ENCODE results near the gene ZNF20. TPM values are rescaled to one million over a fixed set of nuclear protein-coding genes. Genes with fewer than 3 reads are reported as not detected.
"Not testable (repeated sequence)": the region's sequence is repeated elsewhere in the genome, so short reads cannot be mapped to it uniquely, and the experiment has no call there.

ZNF20 gene
- total RNA-seq, 1 donor from 2014 or later = 4.8 TPM

DNA sequence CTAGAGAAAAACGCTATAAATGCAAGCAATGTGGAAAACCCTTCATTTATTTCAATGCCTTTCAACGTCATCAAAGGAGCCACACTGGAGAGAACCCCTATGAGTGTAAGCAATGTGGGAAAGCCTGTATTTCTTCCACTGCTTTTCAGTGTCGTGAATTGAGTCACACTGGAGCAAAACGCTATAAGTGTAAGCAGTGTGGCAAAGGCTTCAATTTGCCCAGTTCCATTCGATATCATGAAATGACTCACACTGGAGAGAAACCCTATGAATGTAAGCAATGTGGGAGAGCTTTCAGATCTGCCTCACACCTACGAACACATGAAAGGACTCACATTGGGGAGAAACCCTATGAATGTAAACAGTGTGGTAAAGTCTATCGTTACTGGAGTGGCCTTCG, 27.4 kb downstream of the ZNF20 start:
- no peak for DNase-seq

DNA sequence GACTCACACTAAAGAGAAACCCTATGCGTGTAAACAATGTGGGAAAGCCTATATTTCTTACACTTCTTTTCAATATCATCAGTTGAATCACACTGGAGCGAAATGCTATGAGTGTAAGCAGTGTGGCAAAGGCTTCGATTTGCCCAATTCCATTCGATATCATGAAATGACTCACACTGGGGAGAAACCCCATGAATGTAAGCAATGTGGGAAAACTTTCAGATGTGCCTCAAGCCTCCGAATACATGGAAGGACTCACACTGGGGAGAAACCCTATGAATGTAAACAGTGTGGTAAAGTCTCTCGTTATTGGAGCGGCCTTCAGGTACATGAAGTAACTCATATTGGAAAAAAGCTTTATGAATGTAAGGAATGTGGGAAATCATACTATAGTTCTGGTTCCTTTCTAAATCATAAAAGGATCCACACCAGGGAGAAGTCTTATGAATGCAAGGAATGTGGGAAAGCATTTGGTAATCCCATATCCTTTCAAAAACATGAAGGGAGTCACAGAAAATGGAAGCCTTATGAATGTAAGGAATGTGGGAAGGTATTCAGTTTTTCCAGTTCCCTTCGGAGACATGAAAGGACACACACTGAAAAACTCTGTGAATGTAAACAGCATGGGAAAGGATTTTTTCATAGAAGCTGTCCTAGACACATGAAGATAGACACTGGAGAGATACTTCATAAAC, 28.1 kb downstream of the ZNF20 start:
- no peak for DNase-seq

DNA sequence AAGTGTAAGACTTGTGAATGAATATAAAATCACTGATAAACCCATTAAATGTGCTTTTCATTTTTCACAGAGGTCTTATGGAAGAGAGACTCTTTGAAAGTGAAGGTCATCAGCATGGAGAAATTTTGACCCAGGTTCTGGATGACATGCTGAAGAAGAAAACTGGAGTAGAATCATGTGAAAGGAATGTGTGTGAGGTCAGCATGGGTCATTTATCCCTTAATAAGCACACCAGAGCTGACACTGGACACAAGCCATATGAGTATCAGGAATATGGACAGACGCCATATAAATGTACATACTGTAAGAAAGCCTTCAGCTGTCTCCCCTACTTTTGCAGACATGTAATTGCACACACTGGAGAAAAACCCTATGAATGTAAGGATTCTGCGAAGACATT, 29.0 kb downstream of the ZNF20 start:
- no peak for DNase-seq

DNA sequence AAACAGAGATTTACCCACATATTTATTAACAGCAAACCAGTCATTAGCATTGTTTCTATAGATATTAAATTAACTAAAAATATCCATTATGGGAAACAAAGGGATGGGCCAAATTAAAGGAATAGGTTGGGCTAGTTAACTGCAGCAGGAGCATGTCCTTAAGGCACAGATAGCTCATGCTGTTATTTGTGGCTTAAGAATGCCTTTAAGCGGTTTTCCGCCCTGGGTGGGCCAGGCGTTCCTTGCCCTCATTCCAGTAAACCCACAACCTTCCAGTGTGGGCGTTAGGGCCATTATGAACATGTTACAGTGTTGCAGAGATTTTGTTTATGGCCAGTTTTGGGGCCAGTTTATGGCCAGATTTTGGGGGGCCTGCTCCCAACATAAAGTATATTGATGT, 36.2 kb downstream of the ZNF20 start:
- DNase-seq = not testable (repeated sequence)

DNA sequence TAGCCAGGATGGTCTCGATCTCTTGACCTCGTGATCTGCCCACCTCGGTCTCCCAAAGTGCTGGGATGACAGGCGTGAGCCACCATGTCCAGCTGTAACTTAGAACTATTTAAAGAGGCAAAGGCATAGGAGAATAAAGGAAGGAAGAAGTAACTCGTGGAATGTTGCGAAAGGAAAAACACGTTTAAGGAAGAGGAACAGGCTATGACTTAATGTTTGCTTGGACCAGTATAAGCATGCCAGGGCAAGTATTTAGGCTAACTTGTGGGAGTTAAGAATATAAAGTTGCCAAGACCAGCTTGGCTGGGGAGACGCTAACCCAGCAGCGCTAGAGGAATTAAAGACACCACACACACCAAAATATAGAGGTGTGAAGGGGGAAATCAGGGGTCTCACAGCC, 42.1 kb downstream of the ZNF20 start:
- DNase-seq = no peak

DNA sequence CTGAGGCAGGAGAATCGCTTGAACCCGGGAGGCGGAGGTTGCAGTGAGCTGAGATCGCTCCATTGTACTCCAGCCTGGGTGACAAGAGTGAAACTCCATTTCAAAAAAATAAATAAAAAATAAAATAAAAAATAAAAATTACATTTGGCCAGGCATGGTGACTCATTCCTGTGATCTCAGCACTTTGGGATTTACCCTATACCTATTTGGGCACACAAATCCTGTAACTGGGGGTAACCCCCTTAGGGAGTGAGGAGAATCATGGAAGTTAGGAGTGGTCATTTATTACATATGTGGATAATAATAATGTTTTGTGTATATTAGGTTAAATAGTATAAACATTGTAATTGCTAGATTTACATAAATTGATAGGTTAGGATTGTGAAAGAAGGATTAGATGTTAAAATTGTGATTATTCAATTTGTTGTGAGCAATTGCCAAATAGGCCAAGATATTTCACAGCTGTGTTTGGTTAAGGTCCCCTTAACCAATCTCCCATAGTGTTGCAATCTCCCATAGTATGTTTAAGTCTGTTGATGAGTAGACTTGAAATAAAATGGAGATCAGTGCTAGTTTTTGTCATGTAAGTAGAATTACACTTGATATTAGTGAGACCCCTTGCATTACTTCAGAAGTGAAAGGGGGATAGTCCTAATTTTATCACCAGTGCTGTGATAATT, 44.9 kb downstream of the ZNF20 start:
- DNase-seq = no peak

DNA sequence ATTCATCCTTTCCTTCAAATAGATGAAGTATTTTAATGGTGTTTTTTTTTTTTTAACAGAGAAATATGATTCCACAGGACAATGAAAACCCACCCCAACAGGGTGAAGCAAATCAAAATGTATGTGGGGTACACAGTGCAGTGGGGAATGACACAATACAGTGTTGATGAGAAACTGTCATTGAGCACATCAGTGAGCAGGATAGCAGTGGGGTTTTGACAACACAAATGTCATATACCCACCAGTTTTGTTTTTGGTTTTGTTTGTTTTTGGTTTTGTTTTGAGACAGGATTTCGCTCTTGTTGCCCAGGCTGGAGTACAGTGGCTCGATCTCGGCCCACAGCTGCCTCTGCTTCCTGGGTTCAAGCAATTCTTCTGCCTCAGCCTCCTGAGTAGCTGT, 46.4 kb downstream of the ZNF20 start:
- no peak for DNase-seq

DNA sequence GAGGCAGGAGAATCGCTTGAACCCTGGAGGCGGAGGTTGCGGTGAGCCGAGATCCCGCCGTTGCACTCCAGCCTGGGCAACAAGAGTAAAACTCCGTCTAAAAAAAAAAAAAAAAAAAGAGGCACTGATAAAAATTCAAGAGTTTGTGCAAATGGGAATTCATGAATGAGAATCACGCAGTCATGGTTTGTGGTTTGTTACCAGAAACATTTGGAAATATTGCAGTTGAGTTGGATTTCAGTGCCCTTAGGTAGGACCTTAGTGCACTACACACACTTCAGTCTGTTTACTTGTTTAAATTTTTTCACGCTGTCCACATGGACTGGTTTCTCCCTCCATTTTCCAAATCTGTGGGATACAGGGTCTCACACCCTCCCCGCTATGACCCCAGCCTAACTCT, 47.2 kb downstream of the ZNF20 start:
- no peak for DNase-seq

DNA sequence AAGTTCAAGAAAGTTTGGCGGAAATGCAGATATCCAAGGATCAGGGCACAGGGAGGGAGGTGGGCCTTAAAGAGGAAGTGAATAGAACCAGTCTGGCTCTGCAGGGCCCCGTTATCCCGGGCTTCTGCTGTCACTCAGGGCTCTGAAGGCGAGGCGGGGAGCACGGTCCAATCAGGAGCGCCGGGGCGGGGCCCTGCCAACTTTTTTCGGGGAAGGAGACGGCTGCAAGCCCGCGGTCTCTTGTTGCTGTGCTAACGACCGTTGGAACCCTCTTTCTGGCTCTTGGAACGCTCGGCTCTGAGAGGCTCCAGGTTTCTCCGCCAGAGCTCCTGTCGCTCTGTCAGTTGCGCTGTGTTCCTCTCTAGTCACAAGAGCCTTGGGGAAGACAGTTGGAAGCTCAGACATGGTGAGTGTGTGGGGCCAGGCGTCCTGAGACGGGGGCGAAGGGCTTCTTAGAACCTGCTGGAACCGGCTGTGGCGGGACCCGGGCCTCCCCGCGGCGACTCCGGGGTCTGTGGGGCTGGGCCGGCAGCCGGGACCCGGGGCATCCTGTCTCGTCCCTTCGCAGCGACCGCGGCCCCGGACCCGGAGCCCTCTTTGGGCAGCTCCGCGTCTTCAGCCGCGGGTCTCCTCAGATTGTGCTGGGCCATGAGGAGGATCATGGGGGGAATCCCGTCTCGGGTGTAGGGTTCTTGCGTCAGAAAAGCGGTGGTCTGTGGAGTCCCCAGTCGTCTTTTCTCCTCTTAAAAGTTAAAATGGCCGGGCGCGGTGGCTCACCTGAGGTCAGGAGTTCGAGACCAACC, 47.9 kb downstream of the ZNF20 start:
- DNase-seq = peak; percentile 81

DNA sequence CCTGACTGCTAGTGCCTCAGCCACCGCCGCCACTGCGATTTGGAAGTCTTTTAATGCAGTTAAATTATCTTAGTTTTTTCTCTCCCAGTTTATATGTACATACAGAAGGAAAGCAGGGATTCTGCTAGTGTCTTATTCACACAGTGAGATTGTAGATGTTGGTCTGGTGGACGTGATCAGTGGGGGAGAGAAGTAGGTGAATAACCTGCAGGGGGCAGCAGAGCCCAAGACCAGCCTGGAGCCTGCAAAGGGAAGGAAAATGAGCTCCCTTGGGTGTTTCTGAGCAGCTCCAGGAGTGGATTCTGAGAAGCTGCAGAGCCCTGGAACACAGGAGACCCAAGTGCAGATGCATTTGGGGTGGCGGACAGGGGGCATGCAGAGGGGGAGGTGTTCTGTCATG, 49.3 kb downstream of the ZNF20 start:
- DNase-seq = peak; percentile 70

DNA sequence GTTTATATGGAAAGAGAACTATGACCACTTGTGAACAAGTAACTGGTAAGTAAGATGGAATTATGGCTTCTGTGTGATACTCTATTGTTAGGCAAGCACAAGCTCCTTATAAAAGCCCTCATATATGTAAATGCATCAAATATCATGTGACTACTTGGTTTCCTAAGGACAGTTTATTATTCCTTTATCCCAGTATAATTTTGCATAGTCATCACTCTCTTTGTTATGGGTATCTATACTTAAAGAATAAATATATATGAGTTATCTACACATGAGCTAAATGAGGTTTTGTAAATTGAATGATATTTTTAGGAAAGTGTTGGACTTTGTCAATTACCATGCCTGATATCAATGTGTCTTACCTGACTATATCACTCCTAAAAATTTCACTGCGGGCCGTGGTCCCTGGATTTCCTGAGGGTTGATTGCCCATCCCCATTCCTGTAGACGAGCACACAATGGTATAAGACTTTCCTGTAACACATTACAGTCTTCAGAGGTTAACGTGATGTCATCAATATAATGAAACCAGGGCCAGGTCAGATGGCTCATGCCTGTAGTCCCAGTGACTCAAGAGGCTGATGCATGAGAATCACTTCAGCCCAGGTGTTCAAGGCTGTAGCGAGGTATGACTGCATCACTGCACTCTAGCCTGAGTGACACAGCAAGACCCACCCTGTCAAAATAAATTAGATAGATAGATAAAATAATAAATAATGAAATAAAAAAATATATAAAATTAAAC, 54.9 kb downstream of the ZNF20 start:
- no peak for DNase-seq

DNA sequence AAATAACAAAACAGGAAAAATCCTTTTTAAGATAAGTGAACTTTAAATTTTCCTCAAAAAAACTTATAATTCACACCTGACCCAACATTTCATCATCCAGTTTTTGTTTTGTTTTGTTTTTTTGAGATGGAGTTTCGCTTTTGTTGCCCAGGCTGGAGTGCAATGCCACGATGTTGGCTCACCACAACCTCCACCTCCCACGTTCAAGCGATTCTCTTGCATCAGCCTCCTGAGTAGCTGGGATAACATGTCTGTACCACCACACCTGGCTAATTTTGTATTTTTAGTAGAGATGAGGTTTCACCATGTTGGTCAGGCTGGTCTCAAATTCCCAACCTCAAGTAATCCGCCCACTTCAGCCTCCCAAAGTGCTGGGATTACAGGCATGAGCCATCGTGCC, 56.8 kb downstream of the ZNF20 start:
- DNase-seq = not testable (repeated sequence)

Other genes starting within 250 kb of the ZNF20 start
- gene ZNF700, start 215.2 kb downstream of the ZNF20 start, total RNA-seq = 8.8 and 11.2 TPM in 2 replicates
- 1.6 and 3.1 TPM in 2 replicates for gene ZNF763, start 175.3 kb downstream of the ZNF20 start, total RNA-seq
- 2.0 and 2.6 TPM in 2 replicates for gene ZNF433, start 104.7 kb downstream of the ZNF20 start, total RNA-seq
- 0.17 and 0.70 TPM in 2 replicates for gene ZNF878, start 87.4 kb downstream of the ZNF20 start, total RNA-seq
- 5.4 and 5.7 TPM in 2 replicates for gene ZNF844, start 75.6 kb downstream of the ZNF20 start, total RNA-seq
- 11.5 and 15.1 TPM in 2 replicates for gene ZNF625, start 16.4 kb upstream of the ZNF20 start, total RNA-seq
- gene ZNF136, start 22.7 kb upstream of the ZNF20 start, total RNA-seq = 5.1 and 8.7 TPM in 2 replicates
- 6.9 and 8.8 TPM in 2 replicates for gene ZNF44, start 154.5 kb upstream of the ZNF20 start, total RNA-seq
- gene ZNF563, start 193.3 kb upstream of the ZNF20 start, total RNA-seq = 2.2 TPM in 2 replicates
- gene ZNF442, start 225.3 kb upstream of the ZNF20 start, total RNA-seq = 2.7 and 4.3 TPM in 2 replicates

Data from dermis blood vessel endothelial cell (primary cell).